Thyroid gland (tissue), 4 donors: ENCODE data around the gene TMEM272. TPM values are rescaled to one million over a fixed set of nuclear protein-coding genes. Genes with fewer than 3 reads are reported as not detected.

ENCODE experiments used
- DNase-seq, 2 donors: peaks; one replicate each; pipeline ENCODE4 v3.0.0-alpha.2; 2019
- H3K27ac ChIP-seq, 3 donors: fragments of 200-600 bp; sonication (generic); 1 replicate in 2 of 3; 2 replicates in 1 of 3; pipeline ENCODE4 v1.5.1; 2016 to 2019; ENCODE audit warnings: mild to moderate bottlenecking in 1 of 3, moderate library complexity in 1 of 3
- H3K27me3 ChIP-seq: fragments of 200-600 bp; sonication (generic); one replicate; pipeline ENCODE4 v1.5.1; 2019
- H3K36me3 ChIP-seq, 2 donors: fragments of 200-600 bp; sonication (generic); one replicate each; pipeline ENCODE4 v1.5.1; 2016 to 2019
- H3K4me1 ChIP-seq, 2 donors: fragments of 200-600 bp; sonication (generic); one replicate each; pipeline ENCODE4 v1.5.1; 2017 to 2019
- H3K4me3 ChIP-seq, 3 donors: fragments of 200-600 bp; sonication (generic); replicated peaks in 1 of 3; 1 replicate in 2 of 3; 2 replicates in 1 of 3; pipeline ENCODE4 v1.5.1; 2016; ENCODE audit warnings: mild to moderate bottlenecking in 1 of 3
- H3K9me3 ChIP-seq: fragments of 200-600 bp; sonication (generic); one replicate; pipeline ENCODE4 v1.5.1; 2017
- POLR2A ChIP-seq, 2 donors: fragments of 450-650 bp; IDR thresholded peaks; one replicate each; pipeline ENCODE4 v1.6.1; 2017; ENCODE audit warnings: antibody characterized with exemption in 2 of 2, mild to moderate bottlenecking in 2 of 2, moderate library complexity in 1 of 2
- WGBS, 2 donors: methylation state at CpG; one replicate each; pipeline ENCODE4 v1.1.5; 2017; 5-methylcytosine and 5-hydroxymethylcytosine counted together
- intact Hi-C: fragments of 100-400 bp; cut with DNase I; formaldehyde crosslinking; loops from one replicate; pipeline ENCODE4 v1.15.1; 2023
- total RNA-seq, 4 donors: library from RNA; depleted of rRNA; stranded (reverse); fragments of >200 nt; gene quantifications; one replicate each; pipeline ENCODE4 v1.2.3, GENCODE V29; 2016
- TF ChIP-seq, protein P1 (sequence below), 6 experiments: fragments of 200-600 bp in 3 of 6; fragments of 450-650 bp in 3 of 6; sonication (generic) in 3 of 6; IDR thresholded peaks; one replicate each; pipeline ENCODE4 v1.5.1; 2016 to 2019; ENCODE audit warnings: antibody characterized with exemption in 6 of 6, mild to moderate bottlenecking in 2 of 6, inconsistent platforms in 1 of 6, moderate library complexity in 1 of 6

TMEM272 gene
- total RNA-seq, 4 donors from 2014 or later, result not detected

DNA sequence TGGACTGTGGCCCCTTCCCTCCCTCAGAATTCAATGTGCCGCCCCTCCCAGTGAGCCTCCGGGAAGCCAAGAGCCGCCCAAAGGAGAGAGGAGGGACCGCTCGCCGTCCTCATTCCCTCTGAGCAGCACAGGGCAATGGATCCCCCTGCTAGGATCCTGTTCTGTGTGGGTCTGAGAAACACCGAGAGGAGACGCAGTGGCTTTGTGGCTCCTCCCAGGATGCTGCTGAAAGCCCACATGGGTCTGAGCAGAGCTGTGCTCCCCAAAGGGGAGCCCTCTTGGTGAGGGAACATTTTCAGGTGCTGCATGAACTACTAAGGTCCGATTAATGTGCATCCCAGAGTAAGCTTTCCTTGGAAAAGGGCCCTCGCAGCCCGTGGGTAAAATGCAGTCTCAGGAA lies 71.5 kb downstream of the TMEM272 start:
- H3K9me3 ChIP-seq, result no peaks in the 10 kb centered on the region
- TF ChIP-seq POLR2A (IDR thresholded peaks at IDR 0.05), result no peak
- TF ChIP-seq, protein P1, sequence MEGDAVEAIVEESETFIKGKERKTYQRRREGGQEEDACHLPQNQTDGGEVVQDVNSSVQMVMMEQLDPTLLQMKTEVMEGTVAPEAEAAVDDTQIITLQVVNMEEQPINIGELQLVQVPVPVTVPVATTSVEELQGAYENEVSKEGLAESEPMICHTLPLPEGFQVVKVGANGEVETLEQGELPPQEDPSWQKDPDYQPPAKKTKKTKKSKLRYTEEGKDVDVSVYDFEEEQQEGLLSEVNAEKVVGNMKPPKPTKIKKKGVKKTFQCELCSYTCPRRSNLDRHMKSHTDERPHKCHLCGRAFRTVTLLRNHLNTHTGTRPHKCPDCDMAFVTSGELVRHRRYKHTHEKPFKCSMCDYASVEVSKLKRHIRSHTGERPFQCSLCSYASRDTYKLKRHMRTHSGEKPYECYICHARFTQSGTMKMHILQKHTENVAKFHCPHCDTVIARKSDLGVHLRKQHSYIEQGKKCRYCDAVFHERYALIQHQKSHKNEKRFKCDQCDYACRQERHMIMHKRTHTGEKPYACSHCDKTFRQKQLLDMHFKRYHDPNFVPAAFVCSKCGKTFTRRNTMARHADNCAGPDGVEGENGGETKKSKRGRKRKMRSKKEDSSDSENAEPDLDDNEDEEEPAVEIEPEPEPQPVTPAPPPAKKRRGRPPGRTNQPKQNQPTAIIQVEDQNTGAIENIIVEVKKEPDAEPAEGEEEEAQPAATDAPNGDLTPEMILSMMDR (IDR thresholded peaks at IDR 0.05), result no peak
- no peaks in the 10 kb centered on the region for H3K36me3 ChIP-seq
- H3K27ac ChIP-seq, result no peak overlapping the region
- no peak for DNase-seq
- H3K4me1 ChIP-seq, result peaks cover 26 to 29% of the 10 kb centered on the region in 2 donors
- 89 to 90% methylated on average over 11 of the region's 11 CpGs for WGBS, 2 donors
- intact Hi-C loops, result no loop called here
- no peaks in the 10 kb centered on the region for H3K27me3 ChIP-seq
- no peak overlapping the region for H3K4me3 ChIP-seq

DNA sequence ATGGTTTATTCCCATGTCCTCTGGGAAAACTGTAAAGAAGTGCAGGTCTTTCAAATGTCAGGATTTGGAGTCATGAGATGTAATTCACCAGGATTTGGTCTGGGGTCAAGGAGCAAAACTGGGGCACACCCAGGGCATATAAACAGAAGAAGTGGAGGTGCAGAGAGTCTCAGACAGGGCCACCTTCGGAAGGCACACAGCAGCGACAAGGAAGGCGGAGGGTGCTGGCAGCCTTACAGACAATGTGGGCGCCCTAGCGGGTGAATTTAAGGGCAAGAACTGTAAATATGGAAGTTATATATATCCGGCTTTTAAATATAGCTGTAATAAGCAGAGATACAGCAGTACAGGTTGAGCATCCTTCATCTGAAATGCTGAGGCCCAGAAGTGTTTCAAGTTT lies 72.2 kb downstream of the TMEM272 start:
- no peaks in the 10 kb centered on the region for H3K27me3 ChIP-seq
- 92 to 94% methylated on average over 6 of the region's 6 CpGs for WGBS, 2 donors

DNA sequence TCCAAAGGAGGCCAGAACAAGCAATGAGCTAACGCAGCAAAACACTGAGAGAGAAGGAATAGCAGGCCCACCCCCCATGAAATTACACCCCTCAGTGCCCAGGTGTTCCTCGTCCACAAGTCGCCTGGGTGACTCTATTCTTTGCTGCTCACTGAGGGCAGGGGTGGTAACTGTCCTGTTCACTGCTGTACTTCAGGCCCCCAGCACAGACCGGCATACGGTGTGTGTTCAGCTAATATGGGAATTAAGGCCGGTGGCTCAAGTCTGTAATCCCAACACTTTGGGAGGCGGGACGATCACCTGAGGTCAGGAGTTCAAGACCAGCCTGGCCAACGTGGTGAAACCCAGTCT lies 72.9 kb downstream of the TMEM272 start:
- intact Hi-C loops, result no loop called here
- TF ChIP-seq, protein P1 (IDR thresholded peaks at IDR 0.05), result no peak
- no peak for TF ChIP-seq POLR2A (IDR thresholded peaks at IDR 0.05)
- Histone ChIP-seq H3K4me3 (no peak overlapping the region), H3K36me3 (no peaks in the 10 kb centered on the region), H3K9me3 (no peaks in the 10 kb centered on the region), H3K27me3 (no peaks in the 10 kb centered on the region), H3K4me1 (peaks cover 29 to 30% of the 10 kb centered on the region in 2 donors), H3K27ac (peak overlapping the region in 1 of 3 donors; percentile 100)
- 90 to 93% methylated on average over 9 of the region's 9 CpGs for WGBS, 2 donors
- DNase-seq, result no peak

More for the DNA sequence above, 72.2 kb downstream of the TMEM272 start:
- intact Hi-C loops, result no loop called here
- Histone ChIP-seq H3K36me3 (no peaks in the 10 kb centered on the region), H3K27ac (peak overlapping the region in 1 of 3 donors; percentile 100), H3K4me3 (no peak overlapping the region), H3K4me1 (peaks cover 29 to 30% of the 10 kb centered on the region in 2 donors), H3K9me3 (no peaks in the 10 kb centered on the region)
- TF ChIP-seq, protein P1 (IDR thresholded peaks at IDR 0.05), result no peak
- TF ChIP-seq POLR2A (IDR thresholded peaks at IDR 0.05), result no peak
- DNase-seq, result no peak

- Histone ChIP-seq H3K9me3 (no peaks in the 10 kb centered on the region), H3K4me1 (peaks cover 29 to 30% of the 10 kb centered on the region in 2 donors), H3K36me3 (no peaks in the 10 kb centered on the region), H3K27me3 (no peaks in the 10 kb centered on the region), H3K27ac (peak overlapping the region in 2 of 3 donors; percentile 95 to 100), H3K4me3 (no peak overlapping the region)
- WGBS, 2 donors, result 92% methylated on average over 16 to 17 of the region's 17 CpGs
- no peak for DNase-seq
- no peak for TF ChIP-seq POLR2A (IDR thresholded peaks at IDR 0.05)
- intact Hi-C loops, result no loop called here
Observed at GRCh38 chr13:51771418-51772104, 73.4 kb downstream of the TMEM272 start.

DNA sequence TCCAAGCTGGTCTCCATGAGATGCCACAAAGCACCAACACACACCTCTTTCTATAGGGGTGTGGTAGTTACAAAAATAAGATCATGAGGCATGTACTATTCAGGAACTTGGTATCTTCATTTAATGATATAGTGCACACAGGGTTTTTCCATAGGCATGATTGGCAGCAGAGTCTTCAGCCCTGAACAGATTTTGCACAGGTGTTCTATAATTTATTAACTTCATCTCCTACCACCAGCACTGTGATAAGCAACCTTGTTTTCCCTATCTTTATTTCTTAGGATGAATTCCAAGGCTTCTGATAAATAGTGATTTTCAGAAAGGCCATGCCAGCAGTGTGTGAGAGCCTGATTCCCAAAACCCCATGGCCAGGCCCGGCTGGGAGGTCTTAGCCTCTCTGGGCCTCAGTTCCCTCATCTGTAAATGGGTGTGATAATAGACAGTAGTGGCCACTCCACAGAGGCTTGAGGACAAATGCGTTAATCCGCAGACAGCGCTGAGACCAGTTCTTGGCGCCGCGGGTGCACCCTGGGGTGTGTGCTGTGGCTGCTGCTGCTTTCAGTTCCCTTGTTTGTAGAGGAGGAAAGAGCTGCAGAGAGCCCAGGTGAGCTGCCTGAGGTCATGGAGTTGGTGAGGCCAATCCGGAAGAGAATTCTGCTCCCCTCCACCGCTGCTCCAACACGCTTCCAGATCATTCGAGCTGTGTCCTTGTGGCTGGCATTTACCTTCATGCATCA lies 74.1 kb downstream of the TMEM272 start:
- no peak for DNase-seq
- H3K36me3 ChIP-seq, result no peaks in the 10 kb centered on the region
- 90 to 95% methylated on average over 11 of the region's 11 CpGs for WGBS, 2 donors

More for the DNA sequence above, 74.1 kb downstream of the TMEM272 start:
- Histone ChIP-seq H3K27me3 (no peaks in the 10 kb centered on the region), H3K4me3 (no peak overlapping the region), H3K9me3 (no peaks in the 10 kb centered on the region), H3K27ac (peak overlapping the region; percentile 95 to 100 (median 99)), H3K4me1 (peaks cover 29 to 32% of the 10 kb centered on the region in 2 donors)
- intact Hi-C loops, result no loop called here
- TF ChIP-seq POLR2A (IDR thresholded peaks at IDR 0.05), result no peak
- TF ChIP-seq, protein P1 (IDR thresholded peaks at IDR 0.05), result no peak
